ENCODE data around the gene STC2.

The STC2 gene

DNA sequence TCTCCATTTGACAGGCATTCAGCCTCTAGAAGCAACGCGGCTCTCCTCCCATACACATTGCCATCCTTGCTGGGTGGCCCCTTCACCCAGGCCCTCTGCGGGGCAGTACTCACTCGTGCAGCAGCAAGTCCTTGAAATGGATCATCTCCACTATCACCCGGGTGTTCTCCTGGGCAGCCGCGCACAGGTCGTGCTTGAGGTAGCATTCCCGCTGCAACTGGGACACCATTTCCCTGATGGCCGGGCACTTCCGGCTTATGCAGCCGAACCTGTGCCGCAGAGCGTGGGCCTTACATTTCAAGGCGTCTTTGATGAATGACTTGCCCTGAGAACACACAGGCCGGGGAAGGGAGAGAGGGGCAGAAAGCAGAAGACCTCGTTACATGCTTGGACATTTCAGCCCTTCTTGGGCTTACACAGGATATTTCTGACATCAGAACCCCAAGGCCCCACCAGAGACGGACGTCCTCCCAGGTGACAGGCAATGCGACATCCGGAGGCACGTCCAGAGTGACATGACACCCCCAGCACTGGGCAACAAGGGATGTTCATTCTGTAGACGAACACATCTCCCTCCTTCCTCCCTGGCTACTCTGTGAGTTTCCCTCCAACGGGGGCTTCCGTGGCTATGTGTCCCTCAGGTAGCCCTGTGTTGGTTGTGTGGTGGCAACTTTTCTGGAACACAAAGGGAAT, 5.0 kb downstream of the STC2 start:
- Mint-ChIP-seq H3K4me3 (no peak overlapping the region), H3K27me3 (peaks cover 72% of the 10 kb centered on the region), H3K36me3 (ENCODE audit: low read depth) (peaks cover 35% of the 10 kb centered on the region), H3K9me3 (no peaks in the 10 kb centered on the region), H3K27ac (no peak overlapping the region), H3K4me1 (ENCODE audit: low read depth) (peaks cover 24% of the 10 kb centered on the region)
- no peak for DNase-seq

DNA sequence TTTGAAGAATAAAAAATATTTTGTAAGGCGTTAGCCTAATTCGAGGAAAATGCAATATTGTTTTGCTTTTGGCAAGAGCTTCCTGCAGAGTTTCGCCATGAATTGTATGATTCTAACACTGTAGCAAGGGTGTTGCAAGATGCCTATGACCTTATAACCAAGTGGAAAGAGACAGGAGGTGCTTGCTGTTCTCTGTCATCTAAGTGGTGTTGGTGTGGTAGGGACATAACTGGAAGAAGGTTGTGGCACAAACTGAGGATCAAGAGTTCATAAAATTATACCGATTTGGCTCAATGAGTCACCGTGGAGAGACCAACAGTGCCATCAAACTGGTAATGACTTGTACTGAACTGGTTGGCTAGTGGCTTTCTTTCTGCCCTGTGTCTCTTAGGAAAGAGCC, 6.3 kb downstream of the STC2 start:
- Mint-ChIP-seq H3K27me3 (peaks cover 69% of the 10 kb centered on the region), H3K36me3 (ENCODE audit: low read depth) (peaks cover 29% of the 10 kb centered on the region), H3K4me1 (ENCODE audit: low read depth) (peaks cover 18% of the 10 kb centered on the region), H3K27ac (no peak overlapping the region), H3K9me3 (no peaks in the 10 kb centered on the region), H3K4me3 (no peak overlapping the region)
- DNase-seq = no peak

DNA sequence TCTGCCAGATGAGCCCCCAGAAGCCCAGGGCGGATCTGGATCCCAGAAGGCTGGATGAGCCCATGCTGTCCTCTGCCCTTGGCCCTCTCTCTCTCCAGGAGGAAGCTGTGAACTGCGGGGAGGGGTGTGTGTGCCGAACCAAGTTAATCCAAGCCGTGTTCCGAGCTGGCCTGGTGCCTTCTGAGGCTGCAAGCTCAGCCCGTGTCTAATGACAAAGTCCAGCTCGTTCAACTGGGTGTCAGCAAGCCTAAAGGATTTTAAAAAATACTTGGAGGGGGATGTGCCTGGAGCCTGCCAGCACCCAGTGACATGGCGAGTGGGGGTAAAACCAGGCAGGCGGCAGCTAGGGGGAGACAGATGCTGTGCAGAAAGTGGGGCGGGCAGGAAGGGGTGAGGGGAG, 8.0 kb downstream of the STC2 start:
- H3K4me3 Mint-ChIP-seq = no peak overlapping the region
- DNase-seq = no peak
- H3K9me3 Mint-ChIP-seq = no peaks in the 10 kb centered on the region
- H3K4me1 Mint-ChIP-seq (ENCODE audit: low read depth) = peaks cover 9% of the 10 kb centered on the region
- H3K27ac Mint-ChIP-seq = no peak overlapping the region
- peaks cover 18% of the 10 kb centered on the region for H3K36me3 Mint-ChIP-seq (ENCODE audit: low read depth)
- peaks cover 66% of the 10 kb centered on the region for H3K27me3 Mint-ChIP-seq

DNA sequence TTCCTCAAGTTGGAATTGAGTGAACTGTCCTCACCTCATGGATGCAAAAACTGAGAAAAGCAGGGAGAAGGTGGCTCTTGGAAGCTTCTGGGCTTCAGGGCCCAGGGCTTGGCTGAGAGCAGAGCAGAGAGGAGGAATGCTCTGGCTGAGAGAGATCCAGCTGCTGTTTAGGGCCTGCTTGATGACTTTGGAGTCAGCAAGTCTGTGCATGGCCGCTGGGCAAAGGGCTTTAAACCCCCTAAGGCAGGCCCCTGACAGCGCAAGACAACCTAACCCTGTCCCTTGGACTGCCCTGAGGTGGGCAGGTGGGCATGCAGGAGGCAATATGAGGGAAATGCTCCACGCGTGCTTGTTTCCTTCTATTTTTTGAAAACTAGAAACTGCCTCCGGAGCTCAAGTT, 8.6 kb downstream of the STC2 start:
- H3K36me3 Mint-ChIP-seq (ENCODE audit: low read depth) = peaks cover 16% of the 10 kb centered on the region
- H3K4me1 Mint-ChIP-seq (ENCODE audit: low read depth) = peaks cover 6% of the 10 kb centered on the region
- H3K9me3 Mint-ChIP-seq = no peaks in the 10 kb centered on the region
- DNase-seq = no peak
- H3K4me3 Mint-ChIP-seq = no peak overlapping the region
- H3K27ac Mint-ChIP-seq = no peak overlapping the region
- H3K27me3 Mint-ChIP-seq = peaks cover 66% of the 10 kb centered on the region

DNA sequence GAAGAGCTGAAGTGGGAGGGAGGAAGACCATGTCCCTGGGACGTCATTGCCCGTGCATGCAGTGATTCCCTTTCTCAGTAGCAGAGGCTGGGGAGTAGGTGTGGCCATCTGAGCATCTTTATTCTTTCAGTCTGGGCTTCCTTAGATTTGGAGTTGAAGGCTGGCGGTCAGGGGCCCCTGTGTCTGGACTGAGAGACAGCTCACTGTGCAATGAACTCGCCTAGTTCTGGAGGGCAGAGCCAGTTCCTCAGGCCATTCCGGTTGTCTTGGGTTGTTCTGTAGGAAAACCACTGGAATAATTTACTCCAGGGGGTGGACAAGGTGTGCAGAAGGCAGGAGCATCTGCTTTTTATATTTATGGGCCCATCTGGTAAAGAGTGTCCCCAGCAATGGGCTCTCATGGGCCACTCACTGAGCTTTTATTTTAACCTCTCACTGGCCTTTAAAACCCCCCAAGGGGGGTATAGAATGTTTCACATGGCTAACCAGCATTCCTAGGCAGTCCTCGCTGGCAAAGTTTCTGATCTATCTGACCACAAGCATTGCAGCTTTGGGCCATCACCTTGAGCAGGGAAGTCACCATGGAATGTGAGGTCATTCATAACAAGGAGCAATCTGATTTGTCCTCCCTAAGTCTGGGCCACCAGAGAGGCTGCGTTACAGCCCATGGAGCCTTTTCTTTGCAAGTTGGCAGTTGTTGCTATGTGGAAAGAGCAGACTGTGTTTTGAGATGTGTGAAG, 9.2 kb downstream of the STC2 start:
- Mint-ChIP-seq H3K27me3 (peaks cover 66% of the 10 kb centered on the region), H3K9me3 (no peaks in the 10 kb centered on the region), H3K36me3 (ENCODE audit: low read depth) (peaks cover 15% of the 10 kb centered on the region), H3K27ac (no peak overlapping the region), H3K4me1 (ENCODE audit: low read depth) (peaks cover under 1% of the 10 kb centered on the region), H3K4me3 (no peak overlapping the region)
- DNase-seq = no peak

DNA sequence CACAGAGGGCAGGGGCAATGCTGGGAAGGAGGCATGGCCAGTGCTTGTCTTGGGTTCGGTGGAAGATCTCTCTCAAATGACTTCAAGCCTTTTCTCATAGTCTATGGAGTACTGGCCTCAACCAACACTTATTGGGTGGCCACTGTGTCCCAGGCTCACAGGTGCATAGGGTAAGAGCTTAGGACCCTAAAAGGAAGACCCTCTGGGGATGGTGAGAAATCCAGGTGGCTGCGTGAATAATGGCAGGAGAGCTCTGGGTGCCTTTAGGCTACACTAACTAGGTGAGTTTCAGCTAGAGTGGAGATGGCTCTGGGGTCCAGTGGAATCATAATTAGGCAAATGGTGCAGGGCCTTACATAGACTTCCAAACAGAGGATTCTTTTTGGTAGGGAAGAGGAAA, 9.9 kb downstream of the STC2 start:
- no peak overlapping the region for H3K4me3 Mint-ChIP-seq
- peaks cover 11% of the 10 kb centered on the region for H3K36me3 Mint-ChIP-seq (ENCODE audit: low read depth)
- H3K4me1 Mint-ChIP-seq (ENCODE audit: low read depth) = no peaks in the 10 kb centered on the region
- no peak overlapping the region for H3K27ac Mint-ChIP-seq
- no peaks in the 10 kb centered on the region for H3K9me3 Mint-ChIP-seq
- peaks cover 64% of the 10 kb centered on the region for H3K27me3 Mint-ChIP-seq
- no peak for DNase-seq

DNA sequence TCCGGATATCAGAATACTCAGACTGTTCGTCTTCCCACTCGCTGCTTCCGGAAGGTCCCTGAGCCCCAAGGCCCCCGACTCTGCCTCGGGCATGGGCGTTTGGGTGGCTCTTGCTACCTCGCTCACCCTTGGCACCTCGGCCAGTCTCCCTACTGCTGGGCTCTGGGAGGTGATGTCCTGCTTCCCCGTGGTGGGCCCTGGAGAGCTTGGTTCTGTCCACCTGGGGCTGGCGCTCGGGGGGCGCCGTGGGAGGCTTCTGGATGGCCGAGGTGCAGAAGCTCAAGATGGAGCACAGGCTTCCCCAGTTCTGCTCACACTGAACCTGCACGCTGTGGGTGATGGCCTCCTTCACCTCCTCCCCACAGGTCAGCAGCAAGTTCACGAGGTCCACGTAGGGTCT, 10.4 kb downstream of the STC2 start:
- H3K4me3 Mint-ChIP-seq = no peak overlapping the region
- H3K9me3 Mint-ChIP-seq = no peaks in the 10 kb centered on the region
- H3K36me3 Mint-ChIP-seq (ENCODE audit: low read depth) = peaks cover 11% of the 10 kb centered on the region
- H3K27ac Mint-ChIP-seq = no peak overlapping the region
- H3K27me3 Mint-ChIP-seq = peaks cover 64% of the 10 kb centered on the region
- DNase-seq = no peak
- H3K4me1 Mint-ChIP-seq (ENCODE audit: low read depth) = no peaks in the 10 kb centered on the region

DNA sequence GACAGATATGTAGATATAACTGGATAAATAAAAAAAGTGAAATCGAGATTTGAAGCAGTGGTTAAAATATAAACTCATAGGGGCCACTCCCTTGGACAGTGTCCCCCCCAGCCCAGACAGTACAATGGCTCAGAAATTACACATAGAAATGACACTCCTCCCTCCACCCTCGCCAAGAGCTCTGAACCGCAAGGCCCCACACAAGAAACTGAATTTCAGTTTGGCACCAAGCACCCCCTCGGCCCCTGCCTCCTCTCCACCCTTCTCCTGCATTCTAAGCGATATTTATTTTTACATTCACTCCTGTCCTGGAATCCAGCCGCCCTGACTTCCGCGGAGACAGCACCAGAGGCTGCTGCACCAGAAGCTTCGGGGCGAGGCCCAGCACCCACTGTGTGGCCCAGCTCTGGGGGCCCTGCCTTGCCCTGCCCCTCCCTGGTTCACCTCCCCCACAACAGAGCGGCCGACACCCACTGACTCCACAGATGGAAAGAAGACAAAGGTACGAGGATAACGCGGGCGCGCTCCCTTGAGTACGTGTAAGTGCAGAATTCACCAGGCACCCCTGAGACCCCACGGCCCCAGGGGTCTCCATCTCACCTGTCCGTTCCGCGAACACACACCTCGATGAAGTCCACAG, 11.0 kb downstream of the STC2 start:
- H3K4me3 Mint-ChIP-seq = no peak overlapping the region
- H3K27me3 Mint-ChIP-seq = peaks cover 70% of the 10 kb centered on the region
- H3K36me3 Mint-ChIP-seq (ENCODE audit: low read depth) = peaks cover 9% of the 10 kb centered on the region
- H3K27ac Mint-ChIP-seq = no peak overlapping the region
- no peak for DNase-seq
- no peaks in the 10 kb centered on the region for H3K4me1 Mint-ChIP-seq (ENCODE audit: low read depth)
- H3K9me3 Mint-ChIP-seq = no peaks in the 10 kb centered on the region

DNA sequence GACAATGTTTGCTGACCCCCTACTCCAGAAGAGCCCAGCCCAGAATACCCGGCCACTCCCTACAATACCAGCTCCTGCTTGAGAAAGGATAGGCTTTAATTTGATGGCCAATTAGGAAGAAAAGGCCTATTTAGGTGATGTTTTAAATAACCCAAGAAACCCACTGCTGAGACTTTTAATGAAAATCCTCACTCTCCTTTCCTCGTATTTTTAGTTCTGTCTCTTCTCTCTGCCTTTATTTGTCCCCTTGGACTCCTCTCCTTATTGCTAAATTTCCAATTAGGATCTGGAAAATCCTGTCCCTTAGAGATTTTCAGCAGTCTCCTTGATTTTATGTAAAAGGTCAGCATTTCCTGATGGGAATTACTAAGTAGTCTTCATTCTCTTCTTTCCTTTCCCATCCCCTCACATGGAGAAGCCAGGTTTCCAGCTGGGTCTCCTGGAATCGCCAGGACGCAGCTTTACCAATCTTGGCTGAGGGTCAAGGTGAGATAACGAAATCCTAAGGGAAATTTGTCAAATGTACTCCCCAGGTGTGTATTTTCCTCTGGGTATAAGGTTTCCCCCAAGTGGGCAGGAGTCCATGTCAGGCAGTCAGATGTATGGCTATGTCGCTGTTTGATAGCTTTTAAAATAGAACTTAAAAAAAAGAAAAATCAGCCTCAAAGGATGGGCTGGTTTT, 11.7 kb downstream of the STC2 start:
- Mint-ChIP-seq H3K36me3 (ENCODE audit: low read depth) (peaks cover 9% of the 10 kb centered on the region), H3K9me3 (no peaks in the 10 kb centered on the region), H3K4me3 (no peak overlapping the region), H3K4me1 (ENCODE audit: low read depth) (no peaks in the 10 kb centered on the region), H3K27me3 (peaks cover 77% of the 10 kb centered on the region), H3K27ac (no peak overlapping the region)
- no peak for DNase-seq

DNA sequence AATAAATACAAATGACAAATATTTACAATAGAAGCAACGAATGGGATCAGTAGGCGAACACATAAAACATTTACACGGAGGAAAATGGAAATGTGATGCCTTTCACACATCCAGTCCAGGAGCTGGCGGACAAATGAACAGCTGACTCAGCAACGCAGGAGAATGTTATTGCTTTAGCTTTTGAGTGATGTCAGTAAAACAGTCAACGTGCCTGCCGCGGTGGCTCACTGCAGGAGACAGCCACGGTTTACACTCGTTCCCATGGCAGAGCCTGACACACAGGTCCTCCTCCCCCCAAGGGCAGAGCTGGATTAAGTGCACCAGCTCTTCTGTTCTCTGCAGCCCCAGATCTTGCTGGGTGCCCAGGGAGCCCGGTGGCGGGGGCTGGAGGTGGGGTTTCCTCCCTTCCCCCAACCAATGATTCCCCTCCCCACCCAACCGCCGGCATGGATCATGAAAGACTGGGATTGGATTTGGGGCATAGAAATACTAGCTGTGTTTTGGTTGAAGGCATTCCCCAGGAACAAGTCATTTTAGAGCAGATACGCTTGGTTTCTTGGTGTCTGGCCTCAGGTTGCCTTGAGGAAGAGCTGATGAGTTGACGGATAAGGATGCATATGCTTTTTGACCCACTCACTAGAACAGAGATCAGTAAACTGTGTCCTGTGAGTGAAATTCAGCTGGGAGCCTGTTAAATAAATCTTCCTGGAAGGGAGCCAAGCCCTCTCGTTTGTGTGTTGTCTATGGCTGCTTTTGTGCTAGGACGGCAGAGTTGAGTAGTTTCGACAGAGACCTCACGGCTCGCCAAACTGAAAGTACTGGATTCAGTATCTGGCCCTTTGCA, 12.5 kb downstream of the STC2 start:
- no peak for DNase-seq
- H3K4me3 Mint-ChIP-seq = no peak overlapping the region
- no peaks in the 10 kb centered on the region for H3K9me3 Mint-ChIP-seq
- H3K4me1 Mint-ChIP-seq (ENCODE audit: low read depth) = no peaks in the 10 kb centered on the region
- peaks cover 8% of the 10 kb centered on the region for H3K36me3 Mint-ChIP-seq (ENCODE audit: low read depth)
- peaks cover 78% of the 10 kb centered on the region for H3K27me3 Mint-ChIP-seq
- H3K27ac Mint-ChIP-seq = no peak overlapping the region

DNA sequence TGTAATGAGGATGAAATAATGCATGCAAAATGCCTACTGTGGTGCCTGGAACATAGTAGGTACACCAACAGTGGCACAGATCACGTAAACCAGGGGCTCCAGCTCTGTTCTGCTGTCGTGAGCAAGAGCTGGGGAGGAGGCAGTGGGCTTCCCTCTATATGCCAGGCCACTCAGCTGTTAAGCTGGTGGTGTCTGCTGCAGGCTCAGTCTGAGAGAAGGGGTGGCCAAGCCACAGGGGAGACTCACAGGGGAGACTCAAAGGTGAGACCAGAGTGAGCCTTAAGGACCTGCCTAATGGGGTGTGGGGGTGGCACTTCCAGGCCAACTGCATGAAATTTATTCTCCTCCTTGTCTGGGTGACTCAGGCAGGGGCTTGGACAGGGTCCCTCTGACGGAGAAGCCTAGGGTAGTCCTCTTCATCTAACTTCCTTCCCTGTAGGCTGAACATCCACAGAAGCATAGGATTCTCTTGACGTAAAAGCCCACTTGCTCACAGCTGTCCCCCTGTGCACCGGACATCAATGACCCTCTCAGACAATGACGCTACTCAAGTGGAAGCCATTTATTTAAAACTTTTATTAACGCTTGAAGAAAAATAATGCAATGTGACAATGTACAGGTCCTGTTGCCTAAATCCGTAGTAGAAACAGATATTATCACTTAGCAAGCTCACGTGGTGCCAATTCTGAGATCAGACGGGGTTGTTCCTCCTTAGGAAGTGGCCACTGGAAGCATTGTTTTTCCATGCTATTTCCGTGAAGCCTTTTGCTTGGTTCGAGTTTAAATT, 13.9 kb downstream of the STC2 start:
- peaks cover 87% of the 10 kb centered on the region for H3K27me3 Mint-ChIP-seq
- H3K36me3 Mint-ChIP-seq (ENCODE audit: low read depth) = peaks cover 3% of the 10 kb centered on the region
- no peaks in the 10 kb centered on the region for H3K4me1 Mint-ChIP-seq (ENCODE audit: low read depth)
- H3K27ac Mint-ChIP-seq = no peak overlapping the region
- no peak for DNase-seq
- no peaks in the 10 kb centered on the region for H3K9me3 Mint-ChIP-seq
- no peak overlapping the region for H3K4me3 Mint-ChIP-seq

DNA sequence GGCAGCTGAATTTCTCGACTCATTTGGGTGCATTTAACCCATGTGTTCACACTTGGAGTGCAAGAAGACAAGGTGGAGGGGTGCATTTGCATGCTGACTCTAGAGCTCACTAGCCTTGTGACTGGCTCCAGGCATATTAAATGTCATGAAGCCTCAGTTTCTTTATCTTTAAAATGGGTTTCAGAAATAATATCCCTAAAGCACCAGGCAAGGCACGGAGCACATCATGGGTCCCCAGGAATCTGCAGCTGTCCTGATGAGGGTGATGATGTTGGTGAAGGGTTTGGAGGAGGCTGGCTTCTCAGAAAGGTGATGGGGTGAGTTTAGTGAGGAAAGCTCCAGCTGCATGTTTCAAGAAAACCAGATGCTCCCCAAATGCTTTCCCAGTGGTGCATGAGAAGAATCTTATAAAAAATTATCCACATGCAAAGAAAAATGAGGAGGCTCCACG, 14.8 kb downstream of the STC2 start:
- peaks cover 84% of the 10 kb centered on the region for H3K27me3 Mint-ChIP-seq
- H3K27ac Mint-ChIP-seq = no peak overlapping the region
- peaks cover 1% of the 10 kb centered on the region for H3K9me3 Mint-ChIP-seq
- H3K4me3 Mint-ChIP-seq = no peak overlapping the region
- DNase-seq = no peak
- no peaks in the 10 kb centered on the region for H3K4me1 Mint-ChIP-seq (ENCODE audit: low read depth)
- H3K36me3 Mint-ChIP-seq (ENCODE audit: low read depth) = no peaks in the 10 kb centered on the region

DNA sequence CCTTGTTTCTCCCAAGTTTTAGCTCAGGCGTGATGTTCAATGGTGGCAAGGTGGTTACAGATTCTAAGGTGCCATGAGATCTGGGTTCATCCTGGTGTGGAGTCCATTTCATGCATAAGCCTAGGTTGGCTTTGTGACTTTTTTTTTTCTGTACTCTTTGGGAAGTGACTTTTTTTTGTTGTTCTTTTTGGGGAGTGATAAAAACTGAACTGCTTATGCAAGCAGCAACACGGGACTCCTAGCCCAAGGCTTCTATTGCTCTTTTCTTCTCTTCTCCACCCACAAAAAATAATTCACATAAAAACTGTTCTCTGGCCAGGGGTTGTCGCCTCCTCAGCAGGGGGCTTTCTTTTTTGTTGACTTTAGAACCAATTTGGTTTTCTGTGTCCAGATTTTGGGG, 15.4 kb downstream of the STC2 start:
- Mint-ChIP-seq H3K36me3 (ENCODE audit: low read depth) (no peaks in the 10 kb centered on the region), H3K4me1 (ENCODE audit: low read depth) (no peaks in the 10 kb centered on the region), H3K27me3 (peaks cover 84% of the 10 kb centered on the region), H3K9me3 (peaks cover 7% of the 10 kb centered on the region), H3K4me3 (no peak overlapping the region), H3K27ac (no peak overlapping the region)
- DNase-seq = no peak

Measured in activated T-cell treated with anti-CD3 and anti-CD28 coated beads, Interleukin-2, amount 50 U/mL, for 24 hours (primary cell).